ENCODE measurements around the gene ASB16.

The ASB16 gene

GRCh38 chr17:44221084-44221861, 50.8 kb downstream of the ASB16 start:
- DNase-seq (ENCODE audit: extremely low read depth in 1 of 2, low read depth in 1 of 2): no peak

DNA sequence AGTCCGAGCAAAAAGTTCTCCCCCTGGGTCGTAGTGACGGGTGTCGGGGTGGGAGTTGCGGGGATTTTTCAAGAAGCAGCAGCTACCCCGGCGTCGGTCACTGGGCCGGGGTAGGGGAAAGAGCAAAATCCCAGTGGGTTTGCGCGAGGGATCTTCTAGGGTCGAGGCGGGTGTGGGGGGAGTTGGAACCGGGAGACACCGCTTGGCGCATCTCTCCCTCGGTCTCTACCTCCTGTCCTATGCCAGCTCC, 51.3 kb downstream of the ASB16 start:
- DNase-seq (ENCODE audit: extremely low read depth in 1 of 2, low read depth in 1 of 2): no peak

GRCh38 chr17:44222112-44222869, 51.8 kb downstream of the ASB16 start:
- DNase-seq (ENCODE audit: extremely low read depth in 1 of 2, low read depth in 1 of 2): no peak

DNA sequence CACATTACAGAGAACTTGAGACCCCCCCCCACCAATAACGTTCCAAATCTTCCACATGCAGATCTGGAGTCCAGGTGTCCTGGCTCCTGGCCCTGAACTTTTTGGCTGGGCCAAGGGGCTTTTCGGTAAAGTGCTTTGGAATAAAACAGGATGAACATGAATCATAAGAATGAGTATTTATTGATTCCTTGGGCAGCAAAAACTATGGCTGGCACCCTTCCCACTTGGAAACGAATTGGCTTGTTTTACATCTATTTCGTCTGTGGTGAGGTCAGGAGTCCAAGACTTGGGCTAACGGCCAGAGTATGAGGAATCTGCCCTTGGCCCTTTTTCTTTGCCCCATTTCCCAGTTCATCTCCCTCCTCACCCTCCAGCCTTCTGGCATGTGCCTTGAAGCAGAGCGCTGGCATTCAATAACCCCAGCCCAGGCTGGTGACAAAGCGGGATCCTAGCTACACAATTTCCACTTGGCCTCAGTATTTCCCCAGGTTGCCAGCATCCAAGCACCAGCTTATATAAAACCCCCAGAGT, 53.1 kb downstream of the ASB16 start:
- DNase-seq (ENCODE audit: extremely low read depth in 1 of 2, low read depth in 1 of 2): no peak
